Transverse colon (tissue), 4 donors: Measurements from ENCODE around the gene SBSN. TPM values are rescaled to one million over a fixed set of nuclear protein-coding genes. Genes with fewer than 3 reads are reported as not detected.

ENCODE experiments used
- DNase-seq: peaks from one replicate; pipeline ENCODE4 v3.0.0-alpha.2; 2019
- H3K27ac ChIP-seq, 4 donors: fragments of 200-600 bp; sonication (generic); 2 replicates each; pipeline ENCODE4 v1.5.1; 2016 to 2018; ENCODE audit warnings: inconsistent platforms in 4 of 4
- H3K27me3 ChIP-seq: fragments of 200-600 bp; sonication (generic); 2 replicates; pipeline ENCODE4 v1.5.1; 2017; ENCODE audit warnings: inconsistent platforms
- H3K36me3 ChIP-seq, 4 donors: fragments of 200-600 bp; sonication (generic); 2 replicates each; pipeline ENCODE4 v1.5.1; 2017 to 2019; ENCODE audit warnings: inconsistent platforms in 4 of 4
- H3K4me1 ChIP-seq, 4 donors: fragments of 200-600 bp; sonication (generic); 2 replicates each; pipeline ENCODE4 v1.5.1; 2017 to 2020; ENCODE audit warnings: inconsistent platforms in 4 of 4
- H3K4me3 ChIP-seq, 4 donors: fragments of 200-600 bp; sonication (generic); 1 replicate in 1 of 4; 2 replicates in 3 of 4; pipeline versions ENCODE4 v1.5.1 to v1.6.1; 2017 to 2019; ENCODE audit warnings: inconsistent platforms in 4 of 4
- H3K9me3 ChIP-seq, 2 donors: fragments of 200-600 bp; sonication (generic); 2 replicates each; pipeline ENCODE4 v1.5.1; 2017 to 2019; ENCODE audit warnings: inconsistent platforms in 2 of 2
- CTCF ChIP-seq, 5 experiments: fragments of 200-600 bp in 3 of 5; fragments of 450-650 bp in 2 of 5; sonication (generic) in 3 of 5; IDR thresholded peaks; 1 replicate in 2 of 5; 2 replicates in 3 of 5; pipeline ENCODE4 v1.5.1; 2016 to 2017; ENCODE audit warnings: antibody characterized with exemption in 5 of 5, inconsistent platforms in 3 of 5, mild to moderate bottlenecking in 2 of 5, moderate library complexity in 1 of 5
- EP300 ChIP-seq: sonication (generic); formaldehyde crosslinking; IDR thresholded peaks from one replicate; pipeline ENCODE4 v1.6.1; 2017; ENCODE audit warnings: antibody characterized with exemption, low read depth
- POLR2A ChIP-seq: fragments of 450-650 bp; IDR thresholded peaks from one replicate; pipeline ENCODE4 v1.6.1; 2016; ENCODE audit warnings: antibody characterized with exemption, mild to moderate bottlenecking, moderate library complexity
- POLR2AphosphoS5 ChIP-seq, 3 donors: sonication (generic); formaldehyde crosslinking; IDR thresholded peaks; one replicate each; pipeline ENCODE4 v1.6.1; 2016; ENCODE audit warnings: antibody characterized with exemption in 3 of 3
- WGBS, 2 donors: methylation state at CpG; one replicate each; pipeline ENCODE4 v1.1.5; 2018; ENCODE audit warnings: low coverage in 1 of 2; 5-methylcytosine and 5-hydroxymethylcytosine counted together
- in situ Hi-C, 4 donors: fragments of 200-750 bp; cut with MboI; loops; one replicate each; pipeline versions ENCODE4 v1.15.0 to v1.15.1; 2017; ENCODE audit warnings: low sequenced_read_pairs in 3 of 4, low pct_ligation_motif_present in 1 of 4, low pct_unique_long_range_greater_than_20kb in 1 of 4
- intact Hi-C: fragments of 100-400 bp; cut with DNase I; formaldehyde crosslinking; loops from one replicate; pipeline ENCODE4 v1.15.1; 2023; ENCODE audit warnings: low total_unique reads
- total RNA-seq, 4 donors: library from RNA; depleted of rRNA; stranded (reverse); fragments of >200 nt; gene quantifications; one replicate each; pipeline ENCODE4 v1.1.0, GENCODE V29; 2016

Gene SBSN
- total RNA-seq, 4 donors from 2014 or later: not detected

GRCh38 chr19:35495107-35496064, 32.7 kb downstream of the SBSN start:
- WGBS, 2 donors: 42% methylated on average over 20 of the region's 30 CpGs; no CpG with 5 or more reads in 1 of the 2 donors
- DNase-seq: peak; percentile 59
- Histone ChIP-seq H3K27me3 (no peaks in the 10 kb centered on the region), H3K4me1 (peaks cover 0 to 7% (median 2%) of the 10 kb centered on the region in 4 donors), H3K27ac (no peak overlapping the region), H3K9me3 (no peaks in the 10 kb centered on the region), H3K4me3 (no peak overlapping the region), H3K36me3 (no peaks in the 10 kb centered on the region)
- intact Hi-C loops: loop anchor here (5.0 to 10.0 kb wide), 2 partner anchors 143 to 221 kb away; no protein-coding TSS in a partner anchor
- in situ Hi-C loops: loop anchor here in 3 of 4 donors (10.0 kb wide), 2 partner anchors 141 to 151 kb away; partner anchors contain the start of genes FFAR3 (in 2 of the 3) and FFAR1 (in 1 of the 3)
- TF ChIP-seq POLR2A: no peak
- TF ChIP-seq EP300: no peak
- TF ChIP-seq POLR2AphosphoS5 (IDR thresholded peaks at IDR 0.05): no peak
- TF ChIP-seq CTCF (IDR thresholded peaks at IDR 0.05): peak; percentile 94 to 99 (median 98)

- Histone ChIP-seq H3K27me3 (no peaks in the 10 kb centered on the region), H3K4me3 (no peak overlapping the region), H3K27ac (no peak overlapping the region), H3K4me1 (peaks cover 0 to 7% (median 2%) of the 10 kb centered on the region in 4 donors), H3K36me3 (no peaks in the 10 kb centered on the region), H3K9me3 (no peaks in the 10 kb centered on the region)
- WGBS, 2 donors: 56 to 84% methylated on average over 3 to 9 of the region's 9 CpGs
- no peak for TF ChIP-seq POLR2AphosphoS5 (IDR thresholded peaks at IDR 0.05)
- no peak for TF ChIP-seq EP300
- TF ChIP-seq CTCF (IDR thresholded peaks at IDR 0.05): no peak
- no peak for TF ChIP-seq POLR2A
- no peak for DNase-seq
- in situ Hi-C loops (loop anchor here in 3 of 4 donors (10.0 kb wide), 2 partner anchors 139 to 149 kb away; partner anchors contain the start of genes FFAR3 (in 2 of the 3) and FFAR1 (in 1 of the 3)), intact Hi-C loops (loop anchor here (10.0 kb wide), 1 partner anchor 219 kb away; no protein-coding TSS in a partner anchor)
Measured at GRCh38 chr19:35493971-35494370, 34.1 kb downstream of the SBSN start.

DNA sequence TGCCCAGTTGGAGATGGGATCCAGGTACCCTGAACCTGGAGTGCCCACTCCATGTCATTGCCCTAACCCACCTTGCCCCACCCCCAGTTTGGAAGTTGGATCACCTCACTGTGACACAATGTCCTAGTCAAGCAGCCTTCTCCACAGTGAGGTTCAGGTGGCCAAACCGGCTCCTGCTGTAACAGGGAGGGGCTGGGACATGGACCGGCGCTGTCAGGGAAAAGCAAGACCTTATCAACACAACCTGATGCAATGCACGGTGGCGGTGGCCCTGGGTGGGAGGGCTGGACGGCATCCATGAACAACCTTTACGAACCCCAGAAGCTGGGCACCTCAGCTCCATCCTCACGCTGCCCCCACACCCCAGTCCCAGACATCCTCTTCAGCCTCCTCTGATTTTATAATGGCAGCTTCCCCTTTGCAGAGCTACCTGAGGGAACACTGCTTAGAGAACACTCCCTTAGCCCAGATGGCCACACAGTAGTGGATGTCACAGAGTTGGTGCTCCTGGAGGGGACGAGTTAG, 36.2 kb downstream of the SBSN start:
- Histone ChIP-seq H3K27me3 (no peaks in the 10 kb centered on the region), H3K4me3 (no peak overlapping the region), H3K36me3 (no peaks in the 10 kb centered on the region), H3K9me3 (no peaks in the 10 kb centered on the region), H3K4me1 (peaks cover 0 to 7% (median 2%) of the 10 kb centered on the region in 4 donors), H3K27ac (no peak overlapping the region)
- intact Hi-C loops: loop anchor here (10.0 kb wide), 1 partner anchor 217 kb away; no protein-coding TSS in a partner anchor
- 76% methylated on average over 9 of the region's 9 CpGs; no CpG with 5 or more reads in 1 of the 2 donors for WGBS, 2 donors
- DNase-seq: no peak
- in situ Hi-C loops: loop anchor here in 3 of 4 donors (10.0 kb wide), 2 partner anchors 137 to 147 kb away; partner anchors contain the start of genes FFAR3 (in 2 of the 3) and FFAR1 (in 1 of the 3)
- TF ChIP-seq EP300: no peak
- TF ChIP-seq POLR2AphosphoS5 (IDR thresholded peaks at IDR 0.05): no peak
- no peak for TF ChIP-seq CTCF (IDR thresholded peaks at IDR 0.05)
- no peak for TF ChIP-seq POLR2A

DNA sequence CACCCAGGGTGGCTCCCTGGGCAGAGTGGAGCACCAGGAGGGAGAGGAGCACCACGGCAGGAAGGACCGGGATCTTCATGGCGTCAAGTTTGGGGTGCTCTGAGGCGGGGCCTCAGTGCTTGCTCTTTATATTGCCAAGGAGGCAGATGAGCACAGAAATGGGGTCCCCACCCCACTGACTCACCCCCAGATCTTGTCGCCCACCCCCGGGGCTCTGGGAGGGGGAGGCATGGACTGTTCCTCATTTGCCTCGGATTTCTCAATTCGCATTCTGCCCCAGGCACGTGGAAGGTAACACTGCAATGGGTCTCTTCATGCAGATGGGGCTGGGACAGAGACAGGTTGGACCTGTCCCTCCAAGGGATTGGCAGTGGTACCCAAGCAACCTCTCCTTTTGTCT, 37.7 kb downstream of the SBSN start, which contains the start of gene KRTDAP:
Gene KRTDAP, minus strand, starts transcription at position 101 of the 400 bp plus-strand sequence. Its CDS starts 22 bp downstream, at position 79.
- DNase-seq: no peak
- Histone ChIP-seq H3K9me3 (no peaks in the 10 kb centered on the region), H3K27ac (no peak within 1 kb of the TSS), H3K4me3 (no peak within 1 kb of the TSS), H3K27me3 (no peaks in the 10 kb centered on the region), H3K4me1 (peaks cover 0 to 4% (median 2%) of the 10 kb centered on the region in 4 donors), H3K36me3 (no peaks in the 10 kb centered on the region)
- TF ChIP-seq POLR2AphosphoS5 (IDR thresholded peaks at IDR 0.05) (no peak), EP300 (no peak), CTCF (IDR thresholded peaks at IDR 0.05) (no peak), POLR2A (no peak)
- whole genome bisulfite sequencing, 2 donors: 77 to 100% methylated on average over 2 to 9 of the region's 9 CpGs
- in situ Hi-C loops (loop anchor here in 3 of 4 donors (10.0 kb wide), 2 partner anchors 136 to 146 kb away; partner anchors contain the start of genes FFAR3 (in 2 of the 3) and FFAR1 (in 1 of the 3)), intact Hi-C loops (loop anchor here (10.0 kb wide), 1 partner anchor 216 kb away; no protein-coding TSS in a partner anchor)
